Measurements from ENCODE around the gene PPFIA4.

Gene PPFIA4

GRCh38 chr1:203060115-203060514, 33.8 kb downstream of the PPFIA4 start:
- no peak overlapping the region for H3K27ac ChIP-seq
- TF ChIP-seq ZFX (IDR thresholded peaks at IDR 0.05) (no peak), CTCF (conservative IDR thresholded peaks at IDR 0.05) (no peak)

GRCh38 chr1:203063287-203063686, 37.0 kb downstream of the PPFIA4 start:
- no peak for TF ChIP-seq CTCF (conservative IDR thresholded peaks at IDR 0.05)
- no peak for TF ChIP-seq ZFX (IDR thresholded peaks at IDR 0.05)

GRCh38 chr1:203065191-203065590, 38.9 kb downstream of the PPFIA4 start:
- no peak overlapping the region for H3K27ac ChIP-seq
- TF ChIP-seq CTCF (conservative IDR thresholded peaks at IDR 0.05) = no peak
- no peak for TF ChIP-seq ZFX (IDR thresholded peaks at IDR 0.05)

More at GRCh38 chr1:203063287-203063686, 37.0 kb downstream of the PPFIA4 start:
- H3K27ac ChIP-seq = no peak overlapping the region

GRCh38 chr1:203065986-203066385, 39.7 kb downstream of the PPFIA4 start:
- no peak overlapping the region for H3K27ac ChIP-seq
- TF ChIP-seq CTCF (conservative IDR thresholded peaks at IDR 0.05) = no peak
- TF ChIP-seq ZFX (IDR thresholded peaks at IDR 0.05) = no peak

- no peak for TF ChIP-seq CTCF (conservative IDR thresholded peaks at IDR 0.05)
- TF ChIP-seq ZFX (IDR thresholded peaks at IDR 0.05) = no peak
- no peak overlapping the region for H3K27ac ChIP-seq
These were observed 40.7 kb downstream of the PPFIA4 start for GRCh38 chr1:203066965-203067364.

GRCh38 chr1:203069030-203069747, 42.9 kb downstream of the PPFIA4 start:
- TF ChIP-seq CTCF (conservative IDR thresholded peaks at IDR 0.05) (no peak), ZFX (IDR thresholded peaks at IDR 0.05) (no peak)
- no peak overlapping the region for H3K27ac ChIP-seq

GRCh38 chr1:203072002-203072602, 45.8 kb downstream of the PPFIA4 start:
- no peak for TF ChIP-seq CTCF (conservative IDR thresholded peaks at IDR 0.05)
- TF ChIP-seq ZFX (IDR thresholded peaks at IDR 0.05) = no peak

More at GRCh38 chr1:203072002-203072602, 45.8 kb downstream of the PPFIA4 start:
- H3K27ac ChIP-seq = no peak overlapping the region

All from C4-2B (cell line).